Cortex of kidney (tissue), 1 donor: ENCODE data around the gene GABRD.
"Not testable (repeated sequence)": the region's sequence is repeated elsewhere in the genome, so short reads cannot be mapped to it uniquely, and the experiment has no call there.

ENCODE experiments used
- DNase-seq: peaks from one replicate; lab custom pipeline; 2025; lab: John Stamatoyannopoulos, UW

Gene GABRD

GRCh38 chr1:2019172-2019543, at the start of gene GABRD:
Gene GABRD (plus strand): TSS chr1:2019345. CDS start chr1:2019424, 79 bp downstream.
- no peak for DNase-seq

- DNase-seq, result no peak
Observed at GRCh38 chr1:1969505-1969900, 49.6 kb upstream of the GABRD start.

- DNase-seq, result no peak
Observed at GRCh38 chr1:1969953-1970716, 49.0 kb upstream of the GABRD start.

GRCh38 chr1:1971017-1971416, 48.1 kb upstream of the GABRD start:
- no peak for DNase-seq

GRCh38 chr1:1971688-1972087, 47.5 kb upstream of the GABRD start:
- DNase-seq, result no peak

- DNase-seq, result no peak
Observed at GRCh38 chr1:1972976-1973715, 46.0 kb upstream of the GABRD start.

- no peak for DNase-seq
Observed at GRCh38 chr1:1973716-1974642, 45.2 kb upstream of the GABRD start.

- DNase-seq, result no peak
Observed at GRCh38 chr1:1974834-1975233, 44.3 kb upstream of the GABRD start.

- DNase-seq, result no peak
Observed at GRCh38 chr1:1975535-1975934, 43.6 kb upstream of the GABRD start.

- DNase-seq, result no peak
Observed at GRCh38 chr1:1976031-1976430, 43.1 kb upstream of the GABRD start.

- no peak for DNase-seq
Observed at GRCh38 chr1:1978108-1978507, 41.0 kb upstream of the GABRD start.

GRCh38 chr1:1978690-1979481, 40.3 kb upstream of the GABRD start:
- not testable (repeated sequence) for DNase-seq

GRCh38 chr1:1979482-1980165, 39.5 kb upstream of the GABRD start:
- DNase-seq, result no peak

GRCh38 chr1:1980467-1981141, 38.5 kb upstream of the GABRD start:
- DNase-seq, result no peak

GRCh38 chr1:1981142-1981500, 38.0 kb upstream of the GABRD start:
- no peak for DNase-seq

GRCh38 chr1:1981631-1982327, 37.4 kb upstream of the GABRD start:
- DNase-seq, result not testable (repeated sequence)

GRCh38 chr1:1982379-1983232, 36.5 kb upstream of the GABRD start:
- no peak for DNase-seq

- no peak for DNase-seq
Observed at GRCh38 chr1:1984560-1985070, 34.5 kb upstream of the GABRD start.
